ENCODE results near the gene ZNF813. TPM values are rescaled to one million over a fixed set of nuclear protein-coding genes. Genes with fewer than 3 reads are reported as not detected.

The ZNF813 gene
- total RNA-seq (2022; extraction: Qiagen RNA extraction), result 0.15 to 0.45 TPM (median 0.22 TPM) in 5 replicates

GRCh38 chr19:53467485-53468262, at the start of gene ZNF813:
TSS of gene ZNF813 (plus strand) at chr19:53467733. CDS start at chr19:53483823, 16,090 bp downstream.

GRCh38 chr19:53431399-53432087, 36.0 kb upstream of the ZNF813 start, which contains the start of gene ZNF761:
TSS of gene ZNF761 (plus strand) at chr19:53431984. CDS start at chr19:53447269, 15,285 bp downstream.

GRCh38 chr19:53537521-53538377, 70.2 kb downstream of the ZNF813 start, which contains the start of gene ZNF331:
TSS of gene ZNF331 (plus strand) at chr19:53538145. CDS start at chr19:53569377, 31,232 bp downstream.

Other genes with a start within 250 kb of the ZNF813 start
- not detected in 5 replicates for gene ZNF677, start 212.9 kb upstream of the ZNF813 start, total RNA-seq (2022; extraction: Qiagen RNA extraction)
- gene VN1R2, start 209.4 kb upstream of the ZNF813 start, total RNA-seq (2022; extraction: Qiagen RNA extraction), result not detected in 5 replicates
- gene VN1R4, start 200.0 kb upstream of the ZNF813 start, total RNA-seq (2022; extraction: Qiagen RNA extraction), result not detected in 5 replicates
- gene ZNF845, start 134.0 kb upstream of the ZNF813 start, total RNA-seq (2022; extraction: Qiagen RNA extraction), result 3.4 to 4.8 TPM (median 4.5 TPM) in 5 replicates
- gene ZNF525, start 102.0 kb upstream of the ZNF813 start, total RNA-seq (2022; extraction: Qiagen RNA extraction), result 0.19 to 0.40 TPM (median 0.29 TPM) in 5 replicates
- gene ZNF765, start 72.6 kb upstream of the ZNF813 start, total RNA-seq (2022; extraction: Qiagen RNA extraction), result 3.7 to 5.1 TPM (median 4.7 TPM) in 5 replicates
- 6.9 to 8.6 TPM (median 7.6 TPM) in 5 replicates for gene ZNF761, start 35.7 kb upstream of the ZNF813 start, total RNA-seq (2022; extraction: Qiagen RNA extraction)
- gene ZNF331, start 70.4 kb downstream of the ZNF813 start, total RNA-seq (2022; extraction: Qiagen RNA extraction), result 9.9 to 12.6 TPM (median 11.6 TPM) in 5 replicates
- gene DPRX, start 164.3 kb downstream of the ZNF813 start, total RNA-seq (2022; extraction: Qiagen RNA extraction), result not detected in 5 replicates

All from A549 treated with dexamethasone at 1 μM for 4 hours (cell line).